ENCODE measurements around the gene PHF23. TPM values are rescaled to one million over a fixed set of nuclear protein-coding genes. Genes with fewer than 3 reads are reported as not detected.

PHF23 gene
- total RNA-seq, 1 donor from 2014 or later: 61.1 TPM

DNA sequence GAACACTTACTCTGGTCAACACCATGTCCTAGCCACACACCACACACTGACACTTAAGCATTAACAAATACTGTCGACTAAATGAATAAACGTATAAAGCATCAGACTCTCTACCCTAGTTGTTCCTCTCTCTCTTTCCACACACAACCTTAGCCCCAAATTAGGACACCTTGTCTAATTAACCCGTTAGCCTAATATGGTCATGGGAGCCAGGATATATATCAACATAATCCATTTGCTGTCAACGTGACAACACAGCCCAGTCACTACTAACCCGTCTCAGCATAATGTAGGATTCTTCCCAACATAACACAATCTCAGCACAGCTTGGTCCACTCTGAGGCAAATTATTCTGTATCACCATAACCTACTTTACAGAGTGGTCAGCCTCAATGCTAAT, 7.1 kb downstream of the PHF23 start:
- Mint-ChIP-seq H3K36me3 (peaks cover 31% of the 10 kb centered on the region), H3K4me3 (peak overlapping the region; percentile 50), H3K9me3 (no peaks in the 10 kb centered on the region), H3K27ac (no peak overlapping the region), H3K4me1 (ENCODE audit: unreplicated experiment) (peaks cover 27% of the 10 kb centered on the region), H3K27me3 (no peaks in the 10 kb centered on the region)
- no peak for DNase-seq (ENCODE audit: extremely low spot score, unreplicated experiment)
- TF ChIP-seq, protein P1, sequence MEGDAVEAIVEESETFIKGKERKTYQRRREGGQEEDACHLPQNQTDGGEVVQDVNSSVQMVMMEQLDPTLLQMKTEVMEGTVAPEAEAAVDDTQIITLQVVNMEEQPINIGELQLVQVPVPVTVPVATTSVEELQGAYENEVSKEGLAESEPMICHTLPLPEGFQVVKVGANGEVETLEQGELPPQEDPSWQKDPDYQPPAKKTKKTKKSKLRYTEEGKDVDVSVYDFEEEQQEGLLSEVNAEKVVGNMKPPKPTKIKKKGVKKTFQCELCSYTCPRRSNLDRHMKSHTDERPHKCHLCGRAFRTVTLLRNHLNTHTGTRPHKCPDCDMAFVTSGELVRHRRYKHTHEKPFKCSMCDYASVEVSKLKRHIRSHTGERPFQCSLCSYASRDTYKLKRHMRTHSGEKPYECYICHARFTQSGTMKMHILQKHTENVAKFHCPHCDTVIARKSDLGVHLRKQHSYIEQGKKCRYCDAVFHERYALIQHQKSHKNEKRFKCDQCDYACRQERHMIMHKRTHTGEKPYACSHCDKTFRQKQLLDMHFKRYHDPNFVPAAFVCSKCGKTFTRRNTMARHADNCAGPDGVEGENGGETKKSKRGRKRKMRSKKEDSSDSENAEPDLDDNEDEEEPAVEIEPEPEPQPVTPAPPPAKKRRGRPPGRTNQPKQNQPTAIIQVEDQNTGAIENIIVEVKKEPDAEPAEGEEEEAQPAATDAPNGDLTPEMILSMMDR (conservative IDR thresholded peaks at IDR 0.05): no peak

DNA sequence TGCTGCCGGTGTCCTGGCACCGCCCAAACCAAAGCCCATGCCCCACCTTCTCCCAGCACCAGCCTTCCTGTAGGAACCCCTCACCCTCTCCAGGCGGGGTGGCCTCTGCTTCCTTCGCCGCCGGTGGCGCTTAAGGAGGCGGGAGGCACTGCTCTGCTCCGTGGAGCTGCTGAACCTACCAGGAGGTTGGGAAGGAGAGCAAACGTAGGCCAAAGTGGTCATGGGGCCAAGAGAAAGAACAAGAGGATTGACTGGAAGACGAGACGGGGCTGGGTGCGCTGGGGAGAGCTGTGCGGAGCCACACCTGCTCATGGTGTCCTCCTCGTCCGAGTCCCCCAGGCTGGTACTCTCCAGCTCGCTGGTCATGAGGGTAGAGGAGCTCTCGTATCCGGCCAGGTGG, 9.8 kb downstream of the PHF23 start:
- DNase-seq (ENCODE audit: extremely low spot score, unreplicated experiment): no peak
- H3K4me3 Mint-ChIP-seq: no peak overlapping the region
- H3K27ac Mint-ChIP-seq: no peak overlapping the region
- TF ChIP-seq, protein P1 (conservative IDR thresholded peaks at IDR 0.05): no peak
- H3K4me1 Mint-ChIP-seq (ENCODE audit: unreplicated experiment): peaks cover 17% of the 10 kb centered on the region
- no peaks in the 10 kb centered on the region for H3K27me3 Mint-ChIP-seq
- no peaks in the 10 kb centered on the region for H3K9me3 Mint-ChIP-seq
- H3K36me3 Mint-ChIP-seq: peaks cover 21% of the 10 kb centered on the region

- Mint-ChIP-seq H3K4me1 (ENCODE audit: unreplicated experiment) (peaks cover 17% of the 10 kb centered on the region), H3K27me3 (no peaks in the 10 kb centered on the region), H3K9me3 (no peaks in the 10 kb centered on the region), H3K36me3 (peaks cover 22% of the 10 kb centered on the region), H3K27ac (no peak overlapping the region), H3K4me3 (no peak overlapping the region)
- DNase-seq (ENCODE audit: extremely low spot score, unreplicated experiment): no peak
- TF ChIP-seq, protein P1 (conservative IDR thresholded peaks at IDR 0.05): no peak
Observed at GRCh38 chr17:7228920-7229319, 10.3 kb downstream of the PHF23 start.

DNA sequence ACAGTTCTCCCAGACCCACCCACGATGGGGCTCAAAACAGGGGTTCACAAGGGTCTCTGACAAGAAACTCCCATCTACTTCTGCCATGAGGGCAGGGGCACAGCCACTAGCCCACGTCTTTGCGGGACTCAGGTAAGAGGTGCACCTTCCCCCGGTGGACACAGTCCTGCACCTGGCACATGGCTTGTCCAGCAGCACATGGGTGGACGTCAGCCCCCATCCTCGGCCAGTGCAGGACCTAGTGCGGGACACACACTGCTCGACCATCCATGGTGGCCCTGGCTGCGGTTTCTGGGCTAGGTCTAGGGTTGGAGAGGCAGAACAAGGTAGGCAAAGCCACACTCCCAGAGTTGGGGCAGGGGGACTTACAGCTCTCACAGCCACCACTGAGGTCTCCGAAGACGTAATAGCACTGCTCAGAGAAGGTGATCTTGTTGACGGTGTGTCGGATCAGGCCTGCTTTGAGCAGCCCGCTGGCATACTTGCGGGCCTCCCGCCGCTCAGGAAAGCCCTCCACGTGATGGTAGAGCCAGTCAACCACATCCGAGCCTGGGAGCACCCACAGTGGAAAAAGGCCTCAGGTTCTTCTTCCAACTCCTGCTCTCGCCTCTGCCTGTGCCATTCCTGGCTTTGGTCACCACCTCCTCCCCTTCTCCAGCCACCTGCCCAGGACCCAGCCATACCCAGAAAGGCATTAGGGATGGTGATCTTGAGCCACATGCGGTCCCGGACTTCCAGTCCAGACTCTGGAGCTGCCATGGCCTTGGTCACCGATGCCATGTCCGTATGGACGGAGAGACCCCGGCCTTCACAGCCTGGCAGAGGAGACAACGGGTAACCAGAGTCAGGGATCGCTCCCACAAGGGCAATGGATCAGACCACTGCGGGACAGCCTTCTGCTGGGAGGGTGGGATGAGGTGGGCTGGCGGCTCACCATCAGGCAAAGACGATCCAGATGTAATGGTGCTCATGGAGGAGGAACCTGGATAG, 12.2 kb downstream of the PHF23 start:
- Mint-ChIP-seq H3K4me3 (no peak overlapping the region), H3K9me3 (no peaks in the 10 kb centered on the region), H3K4me1 (ENCODE audit: unreplicated experiment) (peaks cover 2% of the 10 kb centered on the region), H3K27me3 (no peaks in the 10 kb centered on the region), H3K36me3 (peaks cover 25% of the 10 kb centered on the region), H3K27ac (no peak overlapping the region)
- TF ChIP-seq, protein P1 (conservative IDR thresholded peaks at IDR 0.05): no peak
- no peak for DNase-seq (ENCODE audit: extremely low spot score, unreplicated experiment)

DNA sequence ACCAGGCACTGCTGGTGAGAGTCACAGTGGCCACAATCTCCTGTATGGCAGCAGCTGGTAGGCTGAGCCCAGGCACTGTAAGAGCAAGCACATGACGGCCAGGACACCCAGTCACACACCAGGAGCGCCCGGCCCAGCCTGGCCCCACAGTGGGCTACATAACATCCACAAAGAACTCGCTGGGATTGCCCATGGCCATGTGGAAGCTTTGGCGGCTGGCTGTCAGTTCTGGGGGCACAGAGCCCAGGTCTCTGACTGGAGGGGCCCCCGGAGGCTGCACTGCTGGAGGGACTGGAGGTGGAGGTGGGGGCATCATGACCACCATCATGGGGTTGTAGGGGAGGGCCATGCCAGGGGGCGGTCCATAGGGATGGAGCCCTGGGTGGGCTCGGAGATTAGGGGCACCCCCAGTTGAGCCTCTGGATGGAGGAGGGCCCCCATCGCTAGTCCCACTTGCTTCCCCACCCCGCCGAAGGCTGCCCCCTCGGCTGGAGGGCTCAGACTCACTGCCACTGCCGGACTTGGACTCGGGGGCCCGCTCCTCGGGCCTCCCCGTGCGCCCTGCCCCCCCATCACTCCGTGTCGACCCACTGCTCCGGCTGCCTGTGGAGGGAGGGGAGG, 13.4 kb downstream of the PHF23 start:
- no peak for DNase-seq (ENCODE audit: extremely low spot score, unreplicated experiment)
- Mint-ChIP-seq H3K4me3 (no peak overlapping the region), H3K27ac (no peak overlapping the region), H3K36me3 (peaks cover 21% of the 10 kb centered on the region), H3K4me1 (ENCODE audit: unreplicated experiment) (peaks cover 7% of the 10 kb centered on the region), H3K27me3 (no peaks in the 10 kb centered on the region), H3K9me3 (no peaks in the 10 kb centered on the region)
- TF ChIP-seq, protein P1 (conservative IDR thresholded peaks at IDR 0.05): no peak

Data from type B pancreatic cell (in vitro differentiated cells).